GM21529 (cell line): ENCODE measurements around the gene BAIAP2L1.
A peak's percentile ranks its signal among the peaks of the same experiment; 100 is the strongest.

Experiments
- ATAC-seq: cut with Tn5 transposase; IDR thresholded peaks from one replicate; pipeline ENCODE4 v1.9.1; 2021; ENCODE audit not compliant: unreplicated experiment

BAIAP2L1 gene

DNA sequence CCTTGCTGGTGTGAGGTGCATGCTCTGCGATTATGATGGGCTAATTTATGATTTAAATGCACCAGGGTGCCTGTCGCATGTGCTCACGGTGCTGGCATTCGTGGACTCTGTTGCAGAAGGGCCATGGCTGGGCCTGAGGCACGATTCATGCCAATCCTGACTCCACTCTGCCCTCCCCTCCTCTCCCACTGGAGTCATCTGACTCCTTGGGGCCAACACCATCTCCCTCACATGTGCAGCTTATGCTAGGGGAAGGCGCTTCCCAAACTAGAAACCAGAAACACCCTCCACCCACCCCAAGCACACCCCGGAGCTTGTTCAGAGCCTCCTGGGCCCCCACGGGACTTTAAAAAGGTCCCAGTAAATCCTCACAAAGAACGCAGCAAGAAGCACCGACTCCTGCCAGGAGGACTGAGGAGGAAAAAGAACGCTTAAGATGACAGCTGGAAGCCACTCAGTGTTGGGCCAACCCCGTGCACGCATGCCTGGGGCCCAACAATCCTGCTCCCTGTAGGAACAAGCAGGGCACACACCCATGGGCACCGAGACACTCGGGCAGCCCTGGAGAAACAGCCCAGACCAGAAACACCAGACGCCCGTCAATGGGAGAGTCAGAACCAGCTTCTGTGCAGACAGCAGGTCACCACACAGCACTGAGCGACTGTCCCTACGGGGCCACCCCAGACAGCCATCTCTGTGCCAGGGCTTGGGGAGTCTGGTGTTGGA lies 105.3 kb downstream of the BAIAP2L1 start:
- no peak for ATAC-seq

DNA sequence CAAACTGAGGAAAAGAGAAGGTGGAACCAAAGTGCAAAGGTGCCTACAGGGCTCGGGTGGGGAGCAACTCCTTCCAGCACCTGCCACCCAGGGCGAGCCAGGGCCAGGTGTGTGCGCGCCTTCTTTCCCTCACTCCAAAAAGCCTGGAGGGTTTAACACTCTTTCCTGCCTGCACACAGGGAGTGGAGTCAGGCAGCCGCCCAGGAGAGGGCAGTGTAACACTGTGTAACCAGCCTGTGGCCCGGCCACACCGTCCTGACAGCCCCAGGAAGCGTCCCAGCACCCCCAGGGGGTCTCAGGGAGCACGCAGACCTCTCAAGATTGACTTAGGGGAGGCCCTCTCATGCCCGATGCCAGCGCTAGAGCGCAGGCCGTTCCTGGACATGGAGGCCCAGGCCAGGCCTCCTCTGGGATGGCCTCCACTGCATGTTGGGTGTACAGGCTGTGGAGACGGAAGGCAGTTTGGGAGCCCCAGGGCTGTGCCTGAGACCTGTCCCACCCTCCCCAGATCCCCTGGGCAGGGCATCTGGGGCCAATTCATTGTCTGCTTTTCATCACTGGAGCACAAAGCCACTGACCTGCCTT lies 106.0 kb downstream of the BAIAP2L1 start:
- peak; percentile 76 for ATAC-seq

- ATAC-seq: no peak
Observed at GRCh38 chr7:98294326-98294725, 106.6 kb downstream of the BAIAP2L1 start.

DNA sequence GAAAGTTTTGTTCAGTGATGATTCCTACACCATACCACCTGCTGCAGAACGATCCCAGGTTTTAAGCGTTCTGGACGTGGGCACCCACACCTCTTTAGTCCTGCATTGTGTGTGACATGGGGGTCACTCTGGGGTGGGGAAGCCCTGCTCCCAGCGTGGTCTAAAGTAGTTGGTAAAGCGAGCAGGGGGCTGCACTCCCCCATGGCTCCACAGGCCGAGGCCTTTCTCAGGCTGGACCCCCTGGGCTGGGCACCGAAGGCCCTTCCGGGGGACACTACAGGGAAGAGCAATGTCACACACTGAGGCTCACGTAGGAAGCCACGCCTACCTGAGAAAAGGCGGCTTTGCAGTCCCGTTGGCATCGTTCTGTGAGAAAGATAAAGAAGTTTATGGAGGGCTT lies 107.1 kb downstream of the BAIAP2L1 start:
- no peak for ATAC-seq

DNA sequence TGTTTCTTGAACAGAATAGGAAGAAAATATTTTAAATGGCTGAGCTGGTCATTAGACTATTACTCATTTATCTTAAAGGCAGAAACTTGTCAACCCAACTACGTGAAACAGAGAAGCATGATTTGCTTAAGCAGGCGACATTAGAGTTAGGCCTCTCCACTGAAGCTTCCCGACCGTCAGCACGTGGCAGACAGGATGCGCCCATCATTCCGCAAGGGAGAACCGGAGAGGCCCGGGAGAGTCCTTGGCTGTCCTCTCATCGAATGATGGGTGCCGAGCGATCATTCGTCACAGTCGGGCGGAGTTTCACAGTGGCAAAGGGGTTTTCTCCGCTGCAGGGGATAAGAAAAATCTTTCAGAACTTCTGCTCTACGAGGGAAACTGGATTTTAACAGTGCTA lies 107.6 kb downstream of the BAIAP2L1 start:
- ATAC-seq: no peak

- ATAC-seq: no peak
Observed at GRCh38 chr7:98291717-98292116, 109.2 kb downstream of the BAIAP2L1 start.

DNA sequence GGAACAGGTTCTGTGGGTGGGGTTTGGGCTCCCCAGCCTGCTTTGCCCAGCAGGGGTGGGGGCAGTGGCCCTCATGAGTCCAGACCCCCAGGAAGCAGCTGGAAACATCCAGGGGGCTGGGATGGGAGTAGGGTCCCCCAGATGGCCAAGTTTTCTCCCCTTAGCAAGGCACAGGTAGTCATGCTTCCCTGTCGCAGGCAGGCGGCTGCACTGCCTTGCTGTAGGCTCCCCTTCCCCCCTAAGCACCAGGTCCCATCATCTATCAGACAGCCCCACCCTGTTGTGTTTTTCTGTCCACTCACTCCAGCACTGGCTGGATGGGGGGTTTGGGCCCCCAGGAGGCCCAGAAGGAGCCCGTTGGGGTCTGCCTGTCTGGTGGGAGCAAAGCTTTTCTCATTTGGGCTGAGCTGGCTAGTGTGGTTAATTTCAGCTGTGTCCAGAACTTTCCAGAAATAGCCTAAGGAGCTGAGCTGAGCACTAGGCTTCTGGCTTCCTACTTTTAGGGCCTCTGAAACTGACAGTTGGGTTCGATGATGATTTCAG lies 111.5 kb downstream of the BAIAP2L1 start:
- no peak for ATAC-seq

DNA sequence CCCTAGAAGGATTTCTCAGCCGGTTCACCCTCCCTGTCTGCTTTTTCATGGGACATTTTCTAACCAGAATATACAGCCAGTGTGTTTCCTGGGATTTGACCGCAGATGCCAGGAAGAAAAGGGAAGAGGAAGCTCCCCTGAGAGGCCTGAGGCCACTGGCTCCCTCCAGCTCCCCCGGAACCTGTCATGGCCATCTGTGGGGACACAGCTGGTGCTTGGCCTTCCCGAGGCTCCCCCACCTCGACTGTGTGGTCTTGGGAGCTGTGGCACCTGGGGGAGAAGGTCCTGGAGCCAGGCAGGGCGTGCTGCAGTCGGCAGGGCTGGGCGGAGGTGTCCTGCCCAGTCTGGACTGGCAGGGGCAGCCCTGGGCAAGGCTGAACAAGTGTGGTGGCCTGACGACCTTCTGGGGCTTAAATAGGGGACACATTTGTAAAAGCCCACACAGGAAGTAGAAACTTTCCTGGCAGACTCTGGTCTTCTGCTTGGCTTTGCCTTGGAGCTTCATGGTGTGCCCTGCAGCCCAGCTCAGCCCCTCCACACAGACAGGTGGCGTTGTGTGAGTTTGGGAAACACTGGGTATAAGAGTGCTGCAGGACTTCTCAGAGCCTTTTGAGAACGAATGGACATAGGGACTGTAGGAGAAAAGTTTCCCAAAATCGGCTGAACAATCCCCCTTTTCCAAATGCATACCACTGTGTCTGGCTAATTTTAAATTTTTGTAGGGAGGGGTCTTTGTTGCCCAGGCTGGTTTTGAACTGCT lies 112.6 kb downstream of the BAIAP2L1 start:
- ATAC-seq: no peak

- ATAC-seq: no peak
Observed at GRCh38 chr7:98287486-98287959, 113.4 kb downstream of the BAIAP2L1 start.

DNA sequence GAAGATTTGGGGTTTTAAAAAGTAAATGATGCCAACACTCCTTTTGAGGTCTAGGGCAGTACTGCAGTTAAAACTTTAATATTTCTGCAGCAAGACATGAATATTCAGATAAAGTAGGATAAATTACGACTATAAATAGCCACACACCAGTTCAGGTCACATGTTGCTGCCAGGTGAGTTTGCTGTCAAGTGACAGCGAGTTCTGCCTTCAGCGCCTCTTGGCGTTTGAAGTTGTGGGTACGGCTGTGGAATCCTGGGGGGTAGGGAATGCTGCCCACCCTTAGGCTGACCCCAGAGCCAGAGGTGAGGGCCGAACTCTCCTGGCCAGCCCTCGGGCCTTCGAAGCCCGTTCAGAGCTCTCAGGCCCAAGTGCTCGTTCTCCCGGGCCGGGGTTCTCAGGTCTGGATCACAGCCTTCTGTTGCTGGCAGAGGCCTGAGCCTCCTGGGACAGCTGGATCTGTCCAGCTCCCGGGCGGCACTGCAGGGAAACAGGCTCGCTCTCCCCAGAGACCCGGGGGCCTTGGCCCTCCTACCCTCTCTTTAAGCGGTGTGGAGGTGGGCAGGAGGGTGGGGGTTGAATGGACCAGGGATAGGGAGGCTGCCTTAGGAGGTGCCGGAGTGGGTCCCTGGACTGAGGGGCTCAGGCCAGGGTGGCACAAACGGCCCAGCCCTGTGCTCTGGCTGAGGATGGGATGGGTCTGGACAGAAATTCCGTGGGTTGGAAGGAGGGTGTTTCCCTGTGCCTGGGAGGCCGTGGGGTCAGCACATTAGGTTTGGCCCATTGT lies 114.0 kb downstream of the BAIAP2L1 start:
- ATAC-seq: no peak

GRCh38 chr7:98286093-98286539 lies 114.8 kb downstream of the BAIAP2L1 start:
- no peak for ATAC-seq

- no peak for ATAC-seq
Observed at GRCh38 chr7:98285157-98286092, 115.5 kb downstream of the BAIAP2L1 start.

DNA sequence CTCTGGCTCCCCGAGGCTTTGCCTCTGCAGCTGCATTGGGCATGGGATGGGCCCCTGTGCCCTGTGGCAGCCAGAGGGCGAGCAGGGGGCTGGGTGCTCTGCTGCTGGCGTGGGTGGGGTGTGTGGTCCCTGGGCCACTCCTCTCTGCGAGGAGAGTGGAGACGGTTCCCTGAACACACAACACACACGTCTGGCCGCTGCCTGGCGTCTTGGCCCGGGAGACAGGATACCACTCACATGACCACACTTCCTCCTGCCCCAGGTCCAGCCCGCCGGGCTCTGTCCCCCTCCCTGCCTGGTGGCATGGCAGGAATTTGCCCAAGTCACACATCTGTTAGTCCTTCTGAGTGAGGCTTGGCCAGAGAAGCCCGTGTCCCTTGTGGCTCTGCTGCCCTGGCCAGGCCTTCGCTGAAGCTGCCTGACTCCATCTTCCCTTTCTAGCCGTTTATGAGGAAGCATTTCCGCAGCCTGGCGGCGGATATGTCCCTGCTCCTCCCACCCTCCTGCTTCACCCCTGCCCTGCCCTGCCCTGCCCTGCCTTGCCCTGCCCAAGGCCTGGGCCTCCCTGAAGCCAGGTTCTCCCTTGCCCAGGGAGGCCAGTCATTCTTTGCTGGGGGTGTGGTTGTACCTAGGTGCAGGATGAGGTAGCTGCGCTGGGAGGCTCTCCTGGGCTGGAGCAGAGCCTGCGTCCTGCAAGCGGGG lies 116.4 kb downstream of the BAIAP2L1 start:
- no peak for ATAC-seq

DNA sequence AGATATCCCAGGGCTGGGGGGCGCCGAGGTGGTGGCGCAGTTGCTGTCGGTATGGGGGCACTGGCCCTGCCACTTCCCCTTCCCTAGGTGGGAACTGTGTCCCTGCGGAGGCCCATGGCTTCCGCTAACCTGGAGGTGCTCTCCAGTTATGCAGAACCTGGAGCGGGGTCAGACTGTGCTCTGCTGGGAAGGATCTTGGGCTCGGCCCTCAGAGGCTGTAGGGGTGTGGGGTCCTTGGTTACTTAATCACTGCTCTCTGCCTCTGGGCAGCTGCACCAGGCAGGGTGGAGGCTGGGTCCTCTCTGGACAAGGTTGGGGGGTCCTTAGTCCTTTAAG lies 117.0 kb downstream of the BAIAP2L1 start:
- ATAC-seq: no peak

- no peak for ATAC-seq
Observed at GRCh38 chr7:98283127-98283886, 117.6 kb downstream of the BAIAP2L1 start.

DNA sequence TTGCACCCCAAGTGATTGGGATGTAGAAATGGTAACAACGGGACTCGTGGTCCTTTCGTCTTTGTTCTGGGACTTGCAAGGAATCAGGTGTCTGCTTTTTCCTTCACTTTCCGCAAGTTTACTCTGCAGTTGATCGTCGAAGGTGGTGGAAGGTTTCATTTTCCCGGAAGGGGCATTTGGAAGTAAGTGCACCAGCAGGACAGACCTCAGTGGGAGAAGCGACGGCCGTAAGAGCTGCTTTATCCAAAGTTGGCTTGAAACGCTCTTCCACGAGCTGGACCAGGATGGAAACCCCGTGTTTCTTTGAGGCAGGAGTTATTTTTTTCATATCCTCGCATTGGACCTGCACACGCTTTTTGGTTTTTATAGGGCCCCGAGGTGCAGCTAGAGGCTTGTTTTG lies 118.2 kb downstream of the BAIAP2L1 start:
- no peak for ATAC-seq

- peak; percentile 27 for ATAC-seq
Observed at GRCh38 chr7:98281757-98282606, 118.9 kb downstream of the BAIAP2L1 start.
